ENCODE data around the gene HAAO.

DNA sequence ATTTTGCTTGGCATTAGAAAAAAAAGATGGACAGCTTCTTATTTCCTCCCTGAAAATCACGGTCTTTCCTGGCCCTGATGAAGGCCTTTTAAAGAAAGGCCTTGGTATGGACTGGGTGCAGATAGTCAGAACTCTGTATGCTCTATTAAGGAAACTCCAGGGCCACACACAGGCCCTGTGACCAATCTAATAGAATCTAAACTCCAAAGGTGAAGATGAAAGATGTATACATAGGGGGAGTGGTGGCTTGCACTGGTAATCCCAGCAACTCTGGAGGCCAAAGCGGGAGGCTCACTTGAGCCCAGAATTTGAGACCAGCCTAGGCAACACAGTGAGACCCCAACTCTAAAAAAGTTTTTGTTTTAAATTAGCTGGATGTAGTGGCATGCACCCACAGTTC is 65.7 kb downstream of the HAAO start:
- TF ChIP-seq EZH2 (IDR thresholded peaks at IDR 0.05; ENCODE audit: insufficient read depth, poor library complexity, severe bottlenecking) (no peak), EZH2phosphoT487 (IDR thresholded peaks at IDR 0.05; ENCODE audit: insufficient read depth, low read depth) (no peak)
